NCI-H1436 treated with DMSO at 0.1 percent for 48 hours (cell line): ENCODE results near the gene CPEB3.
"Not testable (repeated sequence)": the region's sequence is repeated elsewhere in the genome, so short reads cannot be mapped to it uniquely, and the experiment has no call there.

ENCODE experiments used
- DNase-seq: peaks from one replicate; lab custom pipeline; 2025; lab: John Stamatoyannopoulos, UW

CPEB3 gene

GRCh38 chr10:92142512-92142911 lies 148.4 kb downstream of the CPEB3 start:
- no peak for DNase-seq

DNA sequence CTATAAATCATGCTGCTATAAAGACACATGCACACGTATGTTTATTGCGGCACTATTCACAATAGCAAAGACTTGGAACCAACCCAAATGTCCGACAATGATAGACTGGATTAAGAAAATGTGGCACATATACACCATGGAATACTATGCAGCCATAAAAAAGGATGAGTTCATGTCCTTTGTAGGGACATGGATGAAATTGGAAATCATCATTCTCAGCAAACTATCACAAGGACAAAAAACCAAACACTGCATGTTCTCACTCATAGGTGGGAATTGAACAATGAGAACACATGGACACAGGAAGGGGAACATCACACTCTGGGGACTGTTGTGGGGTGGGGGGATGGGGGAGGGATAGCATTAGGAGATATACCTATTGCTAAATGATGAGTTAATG lies 149.7 kb downstream of the CPEB3 start:
- not testable (repeated sequence) for DNase-seq

DNA sequence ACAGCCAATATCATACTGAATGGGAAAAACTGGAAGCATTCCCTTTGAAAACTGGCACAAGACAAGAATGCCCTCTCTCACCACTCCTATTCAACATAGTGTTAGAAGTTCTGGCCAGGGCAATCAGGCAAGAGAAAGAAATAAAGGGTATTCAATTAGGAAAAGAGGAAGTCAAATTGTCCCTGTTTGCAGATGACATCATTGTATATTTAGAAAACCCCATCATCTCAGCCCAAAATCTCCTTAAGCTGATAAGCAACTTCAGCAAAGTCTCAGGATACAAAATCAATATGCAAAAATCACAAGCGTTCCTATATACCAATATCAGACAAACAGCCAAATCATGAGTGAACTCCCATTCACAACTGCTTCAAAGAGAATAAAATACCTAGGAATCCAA lies 156.8 kb downstream of the CPEB3 start:
- DNase-seq, result not testable (repeated sequence)

DNA sequence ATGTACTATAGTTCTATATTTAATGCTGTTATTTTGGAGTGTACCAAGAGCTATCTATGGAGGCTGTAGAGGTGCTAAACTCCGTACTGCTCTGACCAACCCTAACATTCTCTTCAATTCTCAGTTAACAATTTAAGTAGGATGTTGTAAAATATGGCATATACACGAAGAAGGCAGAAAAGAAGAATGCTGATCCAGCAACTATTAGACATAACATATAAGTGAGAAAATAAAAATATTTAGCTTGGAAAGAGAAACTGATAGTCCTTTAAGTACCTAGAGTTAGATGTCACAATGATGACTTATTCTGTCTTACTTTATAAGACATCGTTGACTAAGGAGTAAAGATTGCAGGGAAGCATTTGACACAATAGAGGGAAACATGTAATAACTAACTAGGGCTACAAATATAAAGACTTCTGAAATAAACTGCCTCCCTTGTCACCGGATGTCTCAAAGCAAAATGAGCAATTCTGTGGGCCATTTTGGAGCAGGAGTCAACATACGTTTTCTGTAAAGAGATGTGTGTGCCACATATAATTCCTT lies 159.5 kb downstream of the CPEB3 start:
- DNase-seq, result no peak

DNA sequence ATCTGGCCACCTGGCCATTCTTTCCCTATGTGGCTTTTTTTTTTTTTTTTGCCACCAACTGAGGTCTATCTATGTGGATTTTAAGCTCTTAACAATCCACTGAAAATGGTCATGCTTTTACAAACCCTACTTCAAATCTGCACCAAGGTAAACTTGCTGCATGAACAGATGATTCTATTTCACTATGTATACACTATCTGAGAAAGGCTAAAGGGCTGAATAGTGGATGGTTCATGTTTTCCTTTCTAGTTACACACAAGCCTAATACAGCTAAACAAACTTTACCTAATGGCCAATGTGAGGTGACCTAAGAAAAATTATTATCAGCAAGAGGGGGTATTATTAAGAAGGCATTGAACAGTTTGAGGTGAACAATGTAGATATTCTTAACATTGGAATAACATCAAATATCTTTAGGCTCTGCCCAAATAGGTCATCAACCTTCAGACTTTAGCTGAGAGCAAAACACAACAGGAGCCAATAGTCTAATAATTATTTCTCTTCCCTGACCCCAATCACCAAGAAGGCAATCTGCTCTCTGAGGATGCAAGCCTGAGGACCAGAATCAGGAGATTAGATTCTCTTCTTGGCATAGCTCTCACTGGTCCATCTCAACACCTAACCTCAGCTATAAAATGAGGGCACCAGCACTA lies 160.1 kb downstream of the CPEB3 start:
- DNase-seq, result no peak

GRCh38 chr10:92126100-92126650 lies 164.7 kb downstream of the CPEB3 start:
- no peak for DNase-seq

GRCh38 chr10:92125144-92125543 lies 165.7 kb downstream of the CPEB3 start:
- no peak for DNase-seq

DNA sequence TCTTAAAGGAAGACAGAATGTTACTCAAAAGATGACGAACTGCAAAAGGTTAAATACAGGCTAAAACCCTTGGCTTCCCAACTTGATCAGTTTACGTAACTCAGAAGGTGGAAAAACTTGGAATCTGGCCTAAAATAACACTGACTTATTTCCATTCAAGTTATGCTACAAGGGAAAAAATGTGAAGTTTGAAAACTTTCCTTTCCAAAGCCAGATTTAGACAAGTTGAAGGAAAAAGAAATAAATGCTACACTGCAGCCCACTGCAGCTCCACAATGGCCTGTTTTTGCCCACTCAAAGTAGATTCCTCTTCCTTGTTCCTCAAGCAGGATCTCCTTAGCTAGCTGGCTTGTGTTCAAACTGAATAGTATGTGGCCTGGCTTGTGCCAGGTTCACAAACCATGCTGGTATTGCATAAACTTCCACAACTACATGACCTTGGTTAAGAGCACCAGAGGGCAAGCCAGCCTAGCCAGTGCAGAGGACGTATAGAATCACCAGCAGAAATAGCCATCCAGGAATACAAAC lies 166.2 kb downstream of the CPEB3 start:
- DNase-seq, result no peak

DNA sequence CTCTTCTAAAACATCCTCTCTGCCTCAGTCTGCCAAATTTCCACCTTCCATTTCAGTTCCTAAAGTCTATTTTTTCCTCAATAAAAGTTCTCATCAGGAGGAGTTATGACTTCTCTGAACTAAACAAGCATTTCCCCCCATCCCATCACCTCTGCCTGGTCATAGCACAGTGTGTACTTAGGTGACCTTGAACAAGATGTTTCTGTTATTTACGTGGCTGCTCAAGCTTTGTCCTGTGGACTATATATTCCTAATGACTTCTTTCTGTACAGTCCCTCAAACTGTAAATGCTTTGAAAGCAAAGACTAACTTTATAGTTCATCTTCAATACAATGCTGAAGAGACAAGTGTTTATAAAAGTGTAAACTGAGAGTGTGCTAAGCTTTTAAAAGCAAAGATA lies 166.9 kb downstream of the CPEB3 start:
- DNase-seq, result no peak

DNA sequence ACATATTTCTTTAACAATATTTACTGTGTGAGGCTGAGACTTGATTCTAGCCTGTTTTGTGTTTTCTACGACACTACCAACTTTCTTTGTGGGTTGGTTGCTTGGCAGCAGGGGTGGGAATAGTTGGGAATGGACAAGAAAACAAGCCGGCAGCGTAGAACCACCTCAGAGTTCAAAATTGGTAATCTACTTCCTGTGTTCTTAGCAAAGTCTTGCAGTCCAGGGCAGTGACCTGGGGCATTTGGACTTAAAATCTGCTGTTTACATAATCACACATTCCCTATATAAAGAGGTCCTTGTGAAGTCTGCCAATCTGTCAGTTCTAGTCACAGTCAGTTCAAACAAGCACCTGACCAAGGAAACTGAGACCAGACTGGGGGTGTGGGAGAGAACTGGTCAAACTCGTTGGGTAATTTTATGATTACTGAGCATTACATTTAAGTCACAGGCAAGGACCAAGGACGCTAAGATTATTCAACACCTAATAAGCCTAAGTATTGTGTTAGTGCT lies 167.9 kb downstream of the CPEB3 start:
- no peak for DNase-seq

DNA sequence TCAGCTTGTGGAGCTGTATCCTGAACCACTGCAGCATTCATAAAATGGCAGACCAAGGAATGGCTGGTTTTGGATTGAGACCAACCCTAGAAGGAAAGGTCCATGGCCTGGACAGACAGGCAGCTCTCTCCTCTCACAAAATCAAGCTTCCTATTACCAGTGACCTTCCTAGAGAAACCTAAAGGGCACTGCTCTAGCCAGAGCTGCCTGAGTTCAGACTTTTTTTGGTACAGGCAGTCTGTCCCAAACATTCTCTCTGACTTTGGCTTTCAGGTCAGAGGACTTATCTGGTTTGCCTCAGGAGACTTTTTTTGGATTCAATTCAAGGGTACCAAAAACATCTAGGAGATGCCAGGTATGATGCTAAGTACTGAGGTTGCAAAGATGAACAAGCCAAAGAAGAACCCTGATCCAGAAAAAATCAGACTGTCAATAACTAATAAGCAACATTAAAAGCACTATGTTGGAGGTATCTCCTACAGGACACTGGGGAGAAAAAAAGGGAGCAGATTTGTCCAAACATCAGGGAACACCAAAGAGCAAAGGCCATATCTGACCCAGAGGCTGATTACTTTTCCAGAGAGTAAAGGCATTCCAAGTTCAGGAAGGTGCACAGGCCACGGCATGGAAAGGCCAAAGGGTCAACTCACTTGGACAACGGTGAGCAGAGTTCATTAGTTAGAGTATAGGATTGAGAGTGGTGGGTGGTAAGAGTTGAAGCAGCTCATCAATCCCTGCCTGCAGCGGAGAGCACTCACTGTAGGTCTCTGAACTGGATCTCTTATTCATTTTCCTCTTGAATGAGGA lies 169.0 kb downstream of the CPEB3 start:
- DNase-seq, result no peak

DNA sequence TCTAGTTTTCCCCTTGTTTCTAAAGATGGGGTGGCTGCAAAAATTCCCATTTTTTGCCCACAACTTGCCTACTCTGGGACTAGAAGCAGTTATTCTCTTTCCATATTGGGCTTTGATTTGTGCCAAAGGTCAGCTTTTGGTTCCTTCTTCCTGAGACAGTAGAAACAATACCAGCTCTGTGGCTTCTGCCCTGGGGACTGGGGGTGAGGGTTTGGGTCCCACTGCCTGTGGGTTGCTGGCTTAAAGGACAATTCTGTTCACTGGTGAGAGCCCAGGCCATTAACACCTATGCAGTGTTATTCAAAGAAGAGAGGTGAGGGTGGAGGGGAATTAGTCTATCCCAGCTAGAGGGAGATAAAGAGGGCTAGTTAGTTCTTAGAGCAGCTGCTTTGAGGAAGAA lies 171.5 kb downstream of the CPEB3 start:
- no peak for DNase-seq

DNA sequence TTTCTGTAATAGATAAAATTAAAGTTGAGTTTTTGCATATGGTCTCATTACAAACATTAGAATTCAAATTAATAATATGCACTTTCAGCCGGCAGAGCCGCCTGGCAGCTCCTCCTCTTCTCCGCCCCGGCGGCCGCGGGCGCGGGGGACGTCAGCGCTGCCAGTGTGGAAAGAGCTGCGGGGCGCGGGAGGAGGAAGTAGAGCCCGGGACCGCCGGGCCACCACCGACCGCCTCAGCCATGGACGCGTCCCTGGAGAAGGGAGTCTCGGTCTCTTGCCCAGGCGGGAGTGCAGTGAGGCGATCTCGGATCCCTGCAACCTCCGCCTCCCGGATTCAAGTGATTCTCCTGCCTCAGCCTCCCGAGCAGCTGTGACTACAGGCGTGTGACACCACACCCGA lies 176.0 kb downstream of the CPEB3 start:
- DNase-seq, result not testable (repeated sequence)

GRCh38 chr10:92113911-92114600 lies 176.8 kb downstream of the CPEB3 start:
- no peak for DNase-seq

DNA sequence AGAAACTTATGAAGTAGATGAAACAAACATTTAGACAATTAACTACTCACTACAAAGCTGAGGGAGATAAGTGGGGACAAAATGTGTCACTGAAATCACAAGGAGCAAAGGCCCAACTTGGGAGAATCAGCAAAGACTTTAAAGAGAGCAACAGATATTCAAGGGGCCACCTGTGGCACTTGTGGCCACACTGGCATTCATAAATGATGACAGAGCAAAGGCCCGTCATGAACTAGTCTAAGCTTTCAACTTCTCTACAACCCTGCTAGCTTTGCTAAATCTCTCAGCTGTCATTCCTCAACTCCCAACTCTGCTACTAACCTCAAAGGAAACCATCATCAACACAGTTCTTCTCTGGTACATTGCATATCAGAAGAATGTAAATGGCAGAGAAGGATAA lies 178.4 kb downstream of the CPEB3 start:
- no peak for DNase-seq

DNA sequence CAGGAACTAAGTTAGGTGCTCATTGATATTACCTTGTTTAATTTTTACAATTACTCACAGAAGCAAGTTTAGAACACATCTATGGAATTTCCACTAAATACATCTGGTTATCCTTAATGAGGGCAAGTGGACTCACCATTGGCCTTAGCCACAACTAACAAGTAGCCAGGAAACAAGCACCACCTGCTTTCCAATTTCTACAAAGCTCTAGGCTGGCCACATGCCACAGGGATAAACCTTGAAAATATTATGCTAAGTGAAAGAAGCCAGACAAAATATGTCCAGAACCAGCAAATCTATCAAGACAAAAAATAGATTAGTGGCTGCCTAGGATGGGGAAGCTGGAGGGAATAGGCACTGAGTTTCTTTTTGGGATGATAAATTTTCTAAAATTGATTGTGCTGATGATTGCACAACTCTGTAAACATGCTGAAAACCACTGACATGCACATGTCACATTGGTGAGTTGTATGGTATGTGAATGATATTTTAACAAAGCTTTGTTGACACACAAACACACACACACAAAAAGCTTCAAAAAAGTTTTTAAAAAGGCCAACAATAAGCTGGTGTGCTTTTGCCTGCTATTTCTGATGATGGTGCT lies 179.4 kb downstream of the CPEB3 start:
- DNase-seq, result no peak

DNA sequence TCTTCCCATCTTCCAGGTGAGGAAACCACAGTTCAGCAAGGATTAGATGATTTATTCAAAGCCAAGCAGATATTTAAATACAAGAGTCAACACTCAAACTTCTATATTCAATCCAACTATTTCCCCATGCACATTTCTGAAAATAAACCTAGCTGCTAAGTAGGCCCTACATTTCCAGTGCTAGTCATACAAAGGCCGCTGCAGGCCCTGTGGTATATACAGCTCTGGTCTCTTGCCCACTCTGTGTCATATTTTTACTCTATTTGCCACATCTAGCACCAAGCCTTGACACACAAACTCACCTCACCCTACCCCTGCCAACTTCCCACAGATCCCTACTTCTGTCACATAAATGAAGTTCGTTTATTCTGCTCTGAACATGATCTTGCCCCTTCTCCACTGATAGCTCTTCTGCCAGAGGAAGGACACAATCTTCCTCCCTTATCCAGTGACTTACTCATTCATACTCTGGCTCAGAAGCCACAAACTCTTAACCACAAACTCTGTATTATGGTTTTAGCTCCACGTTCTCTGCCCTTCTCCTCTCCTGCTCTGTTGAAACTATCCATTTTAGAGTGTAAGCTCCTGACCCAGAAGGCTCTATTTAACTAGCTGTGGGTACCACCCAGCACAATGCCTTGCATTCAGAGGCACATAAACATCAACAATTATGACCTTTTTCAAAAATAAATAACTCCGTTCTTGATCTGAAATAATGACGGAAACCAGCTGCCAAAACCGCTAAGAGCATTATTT lies 180.7 kb downstream of the CPEB3 start:
- no peak for DNase-seq

DNA sequence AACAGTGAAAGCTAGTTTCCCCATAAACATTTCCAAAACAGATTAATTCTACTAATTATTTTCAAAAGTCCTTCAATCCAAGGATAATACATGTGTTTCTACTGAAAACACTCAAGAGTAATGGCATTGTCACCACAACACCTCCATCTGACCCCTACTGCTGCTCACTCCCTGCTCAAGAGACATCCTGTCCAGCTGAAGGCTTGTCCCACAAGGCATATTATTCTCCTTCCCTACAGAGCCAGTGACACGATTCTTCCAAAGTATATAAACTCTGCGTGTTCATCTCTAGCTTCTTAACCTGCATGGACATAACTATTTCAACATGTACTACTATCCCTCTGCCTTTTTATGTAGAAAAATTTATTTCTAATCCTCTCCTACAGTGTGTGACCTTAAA lies 182.1 kb downstream of the CPEB3 start:
- no peak for DNase-seq

DNA sequence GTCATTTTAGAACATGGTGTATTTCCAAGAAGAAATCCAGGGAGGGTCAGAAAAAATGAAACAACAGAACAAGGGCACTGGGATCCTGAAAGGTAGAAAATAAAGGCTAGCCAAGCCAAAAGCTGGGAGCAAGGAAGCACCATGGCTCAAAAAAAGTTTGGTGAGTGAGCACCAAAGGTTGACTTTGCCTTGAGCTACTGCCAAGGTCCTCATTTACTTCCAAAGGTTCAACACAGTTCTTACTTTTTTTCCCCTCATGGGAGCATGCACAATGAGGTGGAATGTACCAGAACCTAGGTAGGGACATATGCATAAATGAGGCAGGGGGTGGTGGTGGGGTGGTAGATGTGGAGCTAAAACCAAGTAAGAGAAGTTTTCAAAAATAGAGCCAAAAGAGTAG lies 182.8 kb downstream of the CPEB3 start:
- no peak for DNase-seq

GRCh38 chr10:92103376-92104090 lies 187.3 kb downstream of the CPEB3 start:
- DNase-seq, result no peak
